ENCODE measurements around the gene TCFL5. TPM values are rescaled to one million over a fixed set of nuclear protein-coding genes. Genes with fewer than 3 reads are reported as not detected.

TCFL5 gene
- total RNA-seq, 4 donors from 2014 or later = 5.3 to 20.0 (median 14.2) TPM

GRCh38 chr20:62829231-62830230 lies 32.1 kb downstream of the TCFL5 start:
- no peak for TF ChIP-seq CTCF (IDR thresholded peaks at IDR 0.05)
- TF ChIP-seq POLR2A (IDR thresholded peaks at IDR 0.05) = no peak
- Histone ChIP-seq H3K27ac (no peak overlapping the region), H3K4me1 (peaks cover 2% of the 10 kb centered on the region in 2 donors), H3K9me3 (no peaks in the 10 kb centered on the region), H3K4me3 (no peak overlapping the region), H3K27me3 (no peaks in the 10 kb centered on the region), H3K36me3 (no peaks in the 10 kb centered on the region)
- intact Hi-C loops (cut with DNase I; ENCODE audit: low total_unique reads) = no loop called here
- DNase-seq = no peak

GRCh38 chr20:62828511-62829230 lies 33.0 kb downstream of the TCFL5 start:
- no peak overlapping the region for H3K4me3 ChIP-seq
- H3K4me1 ChIP-seq = peaks cover 5 to 7% of the 10 kb centered on the region in 2 donors
- H3K9me3 ChIP-seq = no peaks in the 10 kb centered on the region
- no peak for TF ChIP-seq POLR2A (IDR thresholded peaks at IDR 0.05)
- TF ChIP-seq CTCF (IDR thresholded peaks at IDR 0.05) = no peak
- no peaks in the 10 kb centered on the region for H3K36me3 ChIP-seq
- no peak overlapping the region for H3K27ac ChIP-seq
- intact Hi-C loops (cut with DNase I; ENCODE audit: low total_unique reads) = no loop called here
- no peak for DNase-seq
- H3K27me3 ChIP-seq = no peaks in the 10 kb centered on the region

GRCh38 chr20:62828051-62828450 lies 33.6 kb downstream of the TCFL5 start:
- H3K4me3 ChIP-seq = no peak overlapping the region
- H3K4me1 ChIP-seq = peaks cover 5 to 7% of the 10 kb centered on the region in 2 donors
- no peak for TF ChIP-seq POLR2A (IDR thresholded peaks at IDR 0.05)
- TF ChIP-seq CTCF (IDR thresholded peaks at IDR 0.05) = no peak
- DNase-seq = no peak
- H3K9me3 ChIP-seq = no peaks in the 10 kb centered on the region
- intact Hi-C loops (cut with DNase I; ENCODE audit: low total_unique reads) = no loop called here
- H3K27ac ChIP-seq = no peak overlapping the region
- H3K27me3 ChIP-seq = no peaks in the 10 kb centered on the region
- H3K36me3 ChIP-seq = no peaks in the 10 kb centered on the region

- H3K27ac ChIP-seq = no peak overlapping the region
- H3K4me3 ChIP-seq = no peak overlapping the region
- intact Hi-C loops (cut with DNase I; ENCODE audit: low total_unique reads) = no loop called here
- DNase-seq = no peak
- H3K4me1 ChIP-seq = peaks cover 5 to 7% of the 10 kb centered on the region in 2 donors
- no peak for TF ChIP-seq CTCF (IDR thresholded peaks at IDR 0.05)
- H3K9me3 ChIP-seq = no peaks in the 10 kb centered on the region
- H3K27me3 ChIP-seq = no peaks in the 10 kb centered on the region
- H3K36me3 ChIP-seq = no peaks in the 10 kb centered on the region
These were observed 34.1 kb downstream of the TCFL5 start for GRCh38 chr20:62827311-62828038.
